Testis (tissue), 3 donors: Measurements from ENCODE around the gene EFHD1. TPM values are rescaled to one million over a fixed set of nuclear protein-coding genes. Genes with fewer than 3 reads are reported as not detected.
A peak's percentile ranks its signal among the peaks of the same experiment; 100 is the strongest.

Source experiments
- DNase-seq: peaks from one replicate; pipeline ENCODE4 v3.0.0-alpha.2; 2019
- H3K27ac ChIP-seq, 2 donors: fragments of 200-600 bp; sonication (generic); one replicate each; pipeline ENCODE4 v1.5.1; 2019
- H3K27me3 ChIP-seq: fragments of 200-600 bp; sonication (generic); one replicate; pipeline ENCODE4 v1.5.1; 2019
- H3K36me3 ChIP-seq: fragments of 200-600 bp; sonication (generic); one replicate; pipeline ENCODE4 v1.5.1; 2017; ENCODE audit warnings: low read depth; ENCODE audit errors: missing control alignments
- H3K4me1 ChIP-seq: fragments of 200-600 bp; sonication (generic); one replicate; pipeline ENCODE4 v1.5.1; 2019
- H3K4me3 ChIP-seq, 2 donors: fragments of 200-600 bp; sonication (generic); one replicate each; pipeline ENCODE4 v1.5.1; 2017 to 2019
- H3K9me3 ChIP-seq: fragments of 200-600 bp; sonication (generic); one replicate; pipeline ENCODE4 v1.5.1; 2017
- POLR2A ChIP-seq: fragments of 450-650 bp; IDR thresholded peaks from one replicate; pipeline ENCODE4 v1.6.1; 2017; ENCODE audit warnings: antibody characterized with exemption, mild to moderate bottlenecking, moderate library complexity
- WGBS, 2 donors: methylation state at CpG; one replicate each; pipeline ENCODE4 v1.1.5; 2018; 5-methylcytosine and 5-hydroxymethylcytosine counted together
- intact Hi-C: fragments of 100-400 bp; cut with DNase I; formaldehyde crosslinking; loops from one replicate; pipeline ENCODE4 v1.15.1; 2023; ENCODE audit warnings: low total_unique reads
- polyA plus RNA-seq: library from polyadenylated mRNA; stranded (reverse); fragments of 350-450 nt; fragmentation: Illumina TruSeq; extraction: RNeasy Lipid Tissue Mini Kit (QIAGEN cat#74804); gene quantifications from one replicate; pipeline ENCODE4 v1.2.3, GENCODE V29; 2014; ENCODE audit warnings: low read depth, low replicate concordance; ENCODE audit not compliant: insufficient read depth
- total RNA-seq, 2 donors: library from RNA; depleted of rRNA; stranded (reverse); fragments of >200 nt; gene quantifications; one replicate each; pipeline ENCODE4 v1.2.3, GENCODE V29; 2016
- TF ChIP-seq, protein P1 (sequence below), 3 experiments: fragments of 450-650 bp in 2 of 3; fragments of 200-600 bp in 1 of 3; sonication (generic) in 1 of 3; IDR thresholded peaks; one replicate each; pipeline ENCODE4 v1.5.1; 2016 to 2019; ENCODE audit warnings: antibody characterized with exemption in 3 of 3, mild to moderate bottlenecking in 2 of 3, moderate library complexity in 1 of 3

The EFHD1 gene
- total and polyA plus RNA-seq, 3 donors from 2014 or later: 16.5 to 51.5 (median 22.9) TPM

DNA sequence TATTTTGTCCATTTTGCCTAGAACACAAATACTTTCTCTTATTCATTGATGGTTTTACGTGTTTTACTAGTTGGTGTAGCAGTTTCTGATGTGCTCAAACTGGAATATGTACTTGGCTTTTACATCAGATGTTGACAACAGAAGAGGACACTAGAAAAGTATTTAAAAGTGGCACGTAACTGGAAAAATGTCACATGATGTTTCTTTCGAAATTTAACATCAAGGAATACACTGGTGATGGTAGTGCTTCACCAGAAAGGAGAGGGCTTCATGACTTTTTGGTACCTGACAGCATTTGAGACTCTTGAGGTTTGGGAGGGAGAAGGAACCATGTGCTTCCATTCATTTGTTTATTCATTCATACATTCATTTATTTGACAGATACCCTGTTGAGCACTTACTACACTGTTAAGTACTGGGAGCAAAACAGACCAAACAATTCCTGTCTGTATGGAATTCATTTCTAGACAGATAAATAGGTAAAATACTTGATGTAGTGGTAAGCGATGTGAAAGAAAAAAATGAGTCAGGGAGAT is 65.2 kb downstream of the EFHD1 start:
- WGBS, 2 donors: 40 to 52% methylated on average over 4 of the region's 4 CpGs
- no peaks in the 10 kb centered on the region for H3K36me3 ChIP-seq
- H3K4me3 ChIP-seq: peak overlapping the region in 1 of 2 donors; percentile 96
- intact Hi-C loops: no loop called here
- H3K27ac ChIP-seq: peak overlapping the region in 1 of 2 donors; percentile 98
- H3K4me1 ChIP-seq: peaks cover 21% of the 10 kb centered on the region
- TF ChIP-seq, protein P1, sequence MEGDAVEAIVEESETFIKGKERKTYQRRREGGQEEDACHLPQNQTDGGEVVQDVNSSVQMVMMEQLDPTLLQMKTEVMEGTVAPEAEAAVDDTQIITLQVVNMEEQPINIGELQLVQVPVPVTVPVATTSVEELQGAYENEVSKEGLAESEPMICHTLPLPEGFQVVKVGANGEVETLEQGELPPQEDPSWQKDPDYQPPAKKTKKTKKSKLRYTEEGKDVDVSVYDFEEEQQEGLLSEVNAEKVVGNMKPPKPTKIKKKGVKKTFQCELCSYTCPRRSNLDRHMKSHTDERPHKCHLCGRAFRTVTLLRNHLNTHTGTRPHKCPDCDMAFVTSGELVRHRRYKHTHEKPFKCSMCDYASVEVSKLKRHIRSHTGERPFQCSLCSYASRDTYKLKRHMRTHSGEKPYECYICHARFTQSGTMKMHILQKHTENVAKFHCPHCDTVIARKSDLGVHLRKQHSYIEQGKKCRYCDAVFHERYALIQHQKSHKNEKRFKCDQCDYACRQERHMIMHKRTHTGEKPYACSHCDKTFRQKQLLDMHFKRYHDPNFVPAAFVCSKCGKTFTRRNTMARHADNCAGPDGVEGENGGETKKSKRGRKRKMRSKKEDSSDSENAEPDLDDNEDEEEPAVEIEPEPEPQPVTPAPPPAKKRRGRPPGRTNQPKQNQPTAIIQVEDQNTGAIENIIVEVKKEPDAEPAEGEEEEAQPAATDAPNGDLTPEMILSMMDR (IDR thresholded peaks at IDR 0.05): no peak
- no peaks in the 10 kb centered on the region for H3K27me3 ChIP-seq
- no peak for DNase-seq
- no peaks in the 10 kb centered on the region for H3K9me3 ChIP-seq

DNA sequence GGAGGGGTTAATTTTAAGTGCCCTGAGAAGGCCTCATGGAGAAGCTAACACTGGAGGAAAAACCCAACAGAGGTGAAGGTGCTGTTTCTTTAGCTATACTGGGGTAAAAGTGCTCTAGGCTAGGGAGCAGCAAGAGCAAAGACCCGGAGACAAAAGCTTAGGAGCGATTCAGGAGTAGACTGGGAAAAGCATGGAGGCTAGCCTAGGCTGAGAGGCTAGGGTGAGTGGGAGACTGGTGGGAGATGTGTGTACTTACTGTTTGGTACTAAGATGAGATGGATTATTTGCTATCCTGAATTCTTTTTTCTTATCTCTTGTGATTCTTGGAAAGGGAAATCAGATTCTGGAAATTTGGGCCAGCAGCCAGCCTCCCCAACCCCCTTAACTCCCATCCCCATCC is 65.7 kb downstream of the EFHD1 start:
- no peaks in the 10 kb centered on the region for H3K9me3 ChIP-seq
- H3K27me3 ChIP-seq: no peaks in the 10 kb centered on the region
- H3K36me3 ChIP-seq: no peaks in the 10 kb centered on the region
- intact Hi-C loops: no loop called here
- DNase-seq: no peak
- H3K4me1 ChIP-seq: peaks cover 21% of the 10 kb centered on the region
- no peak for TF ChIP-seq POLR2A
- TF ChIP-seq, protein P1 (IDR thresholded peaks at IDR 0.05): no peak
- WGBS, 2 donors: 54 to 58% methylated on average over 2 of the region's 2 CpGs
- H3K27ac ChIP-seq: no peak overlapping the region
- no peak overlapping the region for H3K4me3 ChIP-seq

DNA sequence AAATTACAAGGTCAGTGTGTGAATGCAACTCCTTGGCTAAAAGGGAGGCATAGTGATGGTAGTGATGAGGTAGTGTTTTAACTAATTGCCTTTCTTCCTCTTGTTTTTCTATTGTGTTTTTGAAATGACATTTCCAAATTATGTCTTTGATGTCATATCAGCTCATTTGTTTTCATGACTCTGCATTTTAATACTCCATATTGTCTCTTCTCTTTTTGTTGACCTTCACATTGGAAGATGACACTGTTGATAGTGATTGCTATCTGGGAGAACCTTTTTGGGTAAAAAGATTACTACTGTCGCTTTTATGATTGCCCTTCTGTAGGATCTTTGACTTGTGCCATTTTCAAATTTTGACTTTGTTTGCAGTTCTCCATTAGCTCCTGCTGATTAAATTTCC is 66.8 kb downstream of the EFHD1 start:
- 67 to 71% methylated on average over 1 of the region's 1 CpG for WGBS, 2 donors
- Histone ChIP-seq H3K4me1 (peaks cover 21% of the 10 kb centered on the region), H3K4me3 (no peak overlapping the region)

DNA sequence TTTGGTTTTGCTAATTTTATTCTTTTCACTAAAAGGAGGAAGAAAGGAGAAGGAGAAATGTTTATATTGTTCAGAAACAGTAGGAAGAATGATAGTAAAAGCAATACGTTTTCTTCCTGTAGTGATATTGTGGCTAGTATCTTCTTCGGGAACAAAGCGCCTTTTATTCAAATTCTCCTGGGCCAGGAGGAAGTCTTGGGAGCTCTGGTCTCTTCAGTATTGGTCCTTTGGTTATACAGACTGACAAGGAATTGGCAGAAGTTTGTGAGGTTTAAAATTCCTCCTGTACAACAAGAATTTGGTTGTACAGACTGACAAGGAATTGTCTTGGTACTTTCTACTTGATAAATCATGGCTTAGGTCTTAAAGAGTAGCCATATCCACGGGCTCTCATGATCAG is 73.7 kb downstream of the EFHD1 start:
- TF ChIP-seq, protein P1 (IDR thresholded peaks at IDR 0.05): no peak
- no peak for TF ChIP-seq POLR2A
- DNase-seq: no peak
- H3K27ac ChIP-seq: no peak overlapping the region
- intact Hi-C loops: no loop called here
- 73 to 74% methylated on average over 4 of the region's 4 CpGs for WGBS, 2 donors
- no peaks in the 10 kb centered on the region for H3K4me1 ChIP-seq
- no peaks in the 10 kb centered on the region for H3K36me3 ChIP-seq
- no peak overlapping the region for H3K4me3 ChIP-seq
- H3K27me3 ChIP-seq: no peaks in the 10 kb centered on the region
- no peaks in the 10 kb centered on the region for H3K9me3 ChIP-seq

More for the DNA sequence above, 66.8 kb downstream of the EFHD1 start:
- Histone ChIP-seq H3K27ac (peak overlapping the region in 1 of 2 donors; percentile 1), H3K36me3 (no peaks in the 10 kb centered on the region), H3K9me3 (no peaks in the 10 kb centered on the region), H3K27me3 (no peaks in the 10 kb centered on the region)
- intact Hi-C loops: no loop called here
- DNase-seq: no peak
- no peak for TF ChIP-seq POLR2A
- TF ChIP-seq, protein P1 (IDR thresholded peaks at IDR 0.05): no peak

DNA sequence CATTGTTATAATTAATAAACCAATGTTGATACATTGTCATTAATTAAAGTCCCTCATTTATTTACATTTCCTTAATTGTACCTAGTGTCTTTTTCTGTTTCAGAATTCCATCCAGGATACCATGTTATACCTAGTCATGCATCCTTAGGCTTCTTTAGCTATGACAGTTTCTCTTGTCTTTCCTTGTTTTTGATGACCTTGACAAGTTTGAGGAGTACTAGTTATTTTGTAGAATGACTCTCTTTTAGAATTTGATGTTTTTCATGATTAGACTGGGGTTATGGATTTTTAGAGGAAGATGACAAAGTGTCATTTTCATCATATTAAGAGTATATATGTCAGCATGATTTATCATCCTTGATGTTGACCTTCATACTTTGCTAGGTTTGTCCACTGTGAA is 80.1 kb downstream of the EFHD1 start:
- no peaks in the 10 kb centered on the region for H3K9me3 ChIP-seq
- DNase-seq: no peak
- intact Hi-C loops: no loop called here
- H3K36me3 ChIP-seq: no peaks in the 10 kb centered on the region
- H3K4me1 ChIP-seq: no peaks in the 10 kb centered on the region
- no peak overlapping the region for H3K27ac ChIP-seq
- no peaks in the 10 kb centered on the region for H3K27me3 ChIP-seq
- TF ChIP-seq, protein P1 (IDR thresholded peaks at IDR 0.05): no peak
- no peak for TF ChIP-seq POLR2A
- no peak overlapping the region for H3K4me3 ChIP-seq
